Hepatocyte (in vitro differentiated cells): Measurements from ENCODE around the gene ZNF665. TPM values are rescaled to one million over a fixed set of nuclear protein-coding genes. Genes with fewer than 3 reads are reported as not detected.
A peak's percentile ranks its signal among the peaks of the same experiment; 100 is the strongest.
"Not testable (repeated sequence)": the region's sequence is repeated elsewhere in the genome, so short reads cannot be mapped to it uniquely, and the experiment has no call there.

Experiments used
- DNase-seq: peaks from one replicate; pipeline ENCODE4 v3.0.0-alpha.2; 2016; ENCODE audit warnings: low spot score
- H2AFZ ChIP-seq: fragments of 200-600 bp; sonication (generic); 2 replicates; pipeline ENCODE4 v1.6.0; 2016; ENCODE audit warnings: antibody characterized with exemption, mild to moderate bottlenecking
- H3K27ac ChIP-seq: fragments of 200-600 bp; sonication (generic); 2 replicates; pipeline ENCODE4 v1.5.1; 2016; ENCODE audit warnings: mild to moderate bottlenecking
- H3K27me3 ChIP-seq: fragments of 200-600 bp; sonication (generic); 2 replicates; pipeline ENCODE4 v1.6.1; 2016
- H3K36me3 ChIP-seq: fragments of 200-600 bp; sonication (generic); replicated peaks from 2 replicates; pipeline ENCODE4 v1.5.1; 2016; ENCODE audit warnings: low read depth; ENCODE audit not compliant: insufficient read depth
- H3K4me1 ChIP-seq: fragments of 200-600 bp; sonication (generic); 2 replicates; pipeline ENCODE4 v1.5.1; 2016; ENCODE audit warnings: mild to moderate bottlenecking, moderate library complexity; ENCODE audit not compliant: insufficient read depth
- H3K4me2 ChIP-seq: fragments of 200-600 bp; sonication (generic); 2 replicates; pipeline ENCODE4 v1.6.0; 2016
- H3K4me3 ChIP-seq: fragments of 200-600 bp; sonication (generic); 2 replicates; pipeline ENCODE4 v1.5.1; 2016; ENCODE audit warnings: mild to moderate bottlenecking
- H3K79me2 ChIP-seq: fragments of 200-600 bp; sonication (generic); 2 replicates; pipeline ENCODE4 v1.6.0; 2017; ENCODE audit warnings: mild to moderate bottlenecking
- H3K9me2 ChIP-seq: fragments of 200-600 bp; sonication (generic); replicated peaks from 2 replicates; pipeline ENCODE4 v1.6.0; 2017; ENCODE audit warnings: mild to moderate bottlenecking; ENCODE audit not compliant: insufficient read depth
- H3K9me3 ChIP-seq: fragments of 200-600 bp; sonication (generic); 2 replicates; pipeline ENCODE4 v1.5.1; 2016; ENCODE audit warnings: low read depth, mild to moderate bottlenecking
- H4K20me1 ChIP-seq: fragments of 200-600 bp; sonication (generic); 2 replicates; pipeline ENCODE4 v1.6.0; 2016; ENCODE audit warnings: mild to moderate bottlenecking; ENCODE audit not compliant: insufficient read depth, poor library complexity, severe bottlenecking
- CTCF ChIP-seq: fragments of 200-600 bp; sonication (generic); IDR thresholded peaks from 2 replicates; pipeline ENCODE4 v1.5.1; 2016; ENCODE audit warnings: antibody characterized with exemption, mild to moderate bottlenecking; ENCODE audit not compliant: poor library complexity
- EZH2 ChIP-seq: fragments of 200-600 bp; sonication (generic); IDR thresholded peaks from 2 replicates; pipeline ENCODE4 v1.6.1; 2016; ENCODE audit warnings: antibody characterized with exemption, mild to moderate bottlenecking, borderline replicate concordance
- EZH2phosphoT487 ChIP-seq: fragments of 200-600 bp; sonication (generic); IDR thresholded peaks from one replicate; pipeline ENCODE4 v1.6.1; 2018; ENCODE audit warnings: antibody characterized with exemption, mild to moderate bottlenecking, low read depth, moderate library complexity; ENCODE audit not compliant: unreplicated experiment, severe bottlenecking
- WGBS: methylation state at CpG from one replicate; pipeline ENCODE4 v1.1.6; 2016; ENCODE audit warnings: low lambda C conversion rate; ENCODE audit errors: missing lambda C conversion rate; 5-methylcytosine and 5-hydroxymethylcytosine counted together
- polyA plus RNA-seq: library from polyadenylated mRNA; unstranded; fragments of >200 nt; fragmentation: Nextera tagmentation; extraction: Ambion mirVana; gene quantifications from 2 replicates; pipeline ENCODE4 v1.2.1, GENCODE V29; 2016
- total RNA-seq: library from RNA; depleted of rRNA; stranded (reverse); fragments of >200 nt; gene quantifications from 2 replicates; pipeline ENCODE4 v1.2.3, GENCODE V29; 2014

The ZNF665 gene
- total and polyA plus RNA-seq, 2 experiments from 2014 or later = 3.6 to 4.5 TPM

- H3K9me3 ChIP-seq = no peaks in the 10 kb centered on the region
- H3K79me2 ChIP-seq = peaks cover 7% of the 10 kb centered on the region
- no peaks in the 10 kb centered on the region for H3K36me3 ChIP-seq
- H3K4me3 ChIP-seq = peak overlapping the region; percentile 12
- H3K27ac ChIP-seq = peak overlapping the region; percentile 29
- DNase-seq = peak; percentile 10
- peak overlapping the region; percentile 89 for H3K4me2 ChIP-seq
- H4K20me1 ChIP-seq = no peaks in the 10 kb centered on the region
- WGBS = 68% methylated on average over 12 of the region's 12 CpGs
- H3K27me3 ChIP-seq = no peaks in the 10 kb centered on the region
- H2AFZ ChIP-seq = peak overlapping the region; percentile 88
- peaks cover 8% of the 10 kb centered on the region for H3K4me1 ChIP-seq
- TF ChIP-seq CTCF (no peak), EZH2 (no peak)
- H3K9me2 ChIP-seq = no peaks in the 10 kb centered on the region
Measured at GRCh38 chr19:53193535-53194222, 521 bp upstream of the ZNF665 start.

- H3K9me2 ChIP-seq = no peaks in the 10 kb centered on the region
- H3K9me3 ChIP-seq = no peaks in the 10 kb centered on the region
- peaks cover 3% of the 10 kb centered on the region for H3K4me1 ChIP-seq
- no peak overlapping the region for H3K27ac ChIP-seq
- no peak overlapping the region for H3K4me3 ChIP-seq
- DNase-seq = no peak
- no peak overlapping the region for H2AFZ ChIP-seq
- H4K20me1 ChIP-seq = no peaks in the 10 kb centered on the region
- TF ChIP-seq EZH2phosphoT487 (no peak), EZH2 (no peak), CTCF (no peak)
- H3K79me2 ChIP-seq = no peaks in the 10 kb centered on the region
- H3K27me3 ChIP-seq = no peaks in the 10 kb centered on the region
- 92% methylated on average over 3 of the region's 3 CpGs for WGBS
- H3K36me3 ChIP-seq = no peaks in the 10 kb centered on the region
- H3K4me2 ChIP-seq = no peak overlapping the region
Measured at GRCh38 chr19:53190253-53190652, 2.9 kb downstream of the ZNF665 start.

GRCh38 chr19:53189691-53190198 is 3.4 kb downstream of the ZNF665 start:
- H3K27me3 ChIP-seq, H2AFZ ChIP-seq, DNase-seq, H4K20me1 ChIP-seq, H3K27ac ChIP-seq, H3K9me2 ChIP-seq, H3K4me2 ChIP-seq, H3K4me1 ChIP-seq, H3K4me3 ChIP-seq, H3K79me2 ChIP-seq, H3K9me3 ChIP-seq, H3K36me3 ChIP-seq: not testable (repeated sequence)
- 87% methylated on average over 11 of the region's 16 CpGs for WGBS

GRCh38 chr19:53185155-53185882 is 7.8 kb downstream of the ZNF665 start:
- H2AFZ ChIP-seq, H3K9me2 ChIP-seq, H3K27ac ChIP-seq, H3K4me1 ChIP-seq, H3K79me2 ChIP-seq, H3K36me3 ChIP-seq, DNase-seq, H3K4me2 ChIP-seq, H3K9me3 ChIP-seq, H4K20me1 ChIP-seq, H3K4me3 ChIP-seq, H3K27me3 ChIP-seq: not testable (repeated sequence)
- WGBS = 83% methylated on average over 12 of the region's 19 CpGs
